ENCODE measurements around the gene SLC1A2. TPM values are rescaled to one million over a fixed set of nuclear protein-coding genes. Genes with fewer than 3 reads are reported as not detected.

The SLC1A2 gene
- total and polyA plus RNA-seq, 2 experiments from 2014 or later, result 0.70 to 2.8 TPM

GRCh38 chr11:35259529-35259928 lies 159.8 kb downstream of the SLC1A2 start (continued):
- TF ChIP-seq, protein P1, sequence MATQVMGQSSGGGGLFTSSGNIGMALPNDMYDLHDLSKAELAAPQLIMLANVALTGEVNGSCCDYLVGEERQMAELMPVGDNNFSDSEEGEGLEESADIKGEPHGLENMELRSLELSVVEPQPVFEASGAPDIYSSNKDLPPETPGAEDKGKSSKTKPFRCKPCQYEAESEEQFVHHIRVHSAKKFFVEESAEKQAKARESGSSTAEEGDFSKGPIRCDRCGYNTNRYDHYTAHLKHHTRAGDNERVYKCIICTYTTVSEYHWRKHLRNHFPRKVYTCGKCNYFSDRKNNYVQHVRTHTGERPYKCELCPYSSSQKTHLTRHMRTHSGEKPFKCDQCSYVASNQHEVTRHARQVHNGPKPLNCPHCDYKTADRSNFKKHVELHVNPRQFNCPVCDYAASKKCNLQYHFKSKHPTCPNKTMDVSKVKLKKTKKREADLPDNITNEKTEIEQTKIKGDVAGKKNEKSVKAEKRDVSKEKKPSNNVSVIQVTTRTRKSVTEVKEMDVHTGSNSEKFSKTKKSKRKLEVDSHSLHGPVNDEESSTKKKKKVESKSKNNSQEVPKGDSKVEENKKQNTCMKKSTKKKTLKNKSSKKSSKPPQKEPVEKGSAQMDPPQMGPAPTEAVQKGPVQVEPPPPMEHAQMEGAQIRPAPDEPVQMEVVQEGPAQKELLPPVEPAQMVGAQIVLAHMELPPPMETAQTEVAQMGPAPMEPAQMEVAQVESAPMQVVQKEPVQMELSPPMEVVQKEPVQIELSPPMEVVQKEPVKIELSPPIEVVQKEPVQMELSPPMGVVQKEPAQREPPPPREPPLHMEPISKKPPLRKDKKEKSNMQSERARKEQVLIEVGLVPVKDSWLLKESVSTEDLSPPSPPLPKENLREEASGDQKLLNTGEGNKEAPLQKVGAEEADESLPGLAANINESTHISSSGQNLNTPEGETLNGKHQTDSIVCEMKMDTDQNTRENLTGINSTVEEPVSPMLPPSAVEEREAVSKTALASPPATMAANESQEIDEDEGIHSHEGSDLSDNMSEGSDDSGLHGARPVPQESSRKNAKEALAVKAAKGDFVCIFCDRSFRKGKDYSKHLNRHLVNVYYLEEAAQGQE (IDR thresholded peaks at IDR 0.05; ENCODE audit: unreplicated experiment), result no peak
- TF ChIP-seq EZH2phosphoT487 (IDR thresholded peaks at IDR 0.05; ENCODE audit: unreplicated experiment) (no peak), POLR2AphosphoS5 (IDR thresholded peaks at IDR 0.05; ENCODE audit: low read depth) (no peak)

GRCh38 chr11:35257281-35257680 lies 162.1 kb downstream of the SLC1A2 start:
- Histone ChIP-seq H3K9me2 (ENCODE audit: insufficient read depth) (peaks cover 6% of the 10 kb centered on the region; the same call in 1 of the 2 replicates), H3K4me3 (no peak overlapping the region), H4K20me1 (replicated peaks; ENCODE audit: insufficient read depth) (no peaks in the 10 kb centered on the region), H3F3A (replicated peaks; ENCODE audit: low read depth) (no peaks in the 10 kb centered on the region), H3K4me1 (ENCODE audit: insufficient read depth) (no peaks in the 10 kb centered on the region), H3K79me2 (replicated peaks; ENCODE audit: insufficient read depth) (no peaks in the 10 kb centered on the region), H3K27me3 (ENCODE audit: insufficient read depth) (no peaks in the 10 kb centered on the region), H3K27ac (ENCODE audit: low read depth) (no peak overlapping the region), H2AFZ (no peak overlapping the region), H3K4me2 (no peak overlapping the region), H3K36me3 (ENCODE audit: insufficient read depth) (no peaks in the 10 kb centered on the region)
- DNase-seq (ENCODE audit: low spot score) (no peak), ATAC-seq (no peak)
- no peak overlapping the region for H3K4me3 Mint-ChIP-seq
- H3K4me1 Mint-ChIP-seq, result no peaks in the 10 kb centered on the region
- H3K27me3 Mint-ChIP-seq (ENCODE audit: insufficient read depth, low read depth, poor library complexity), result no peaks in the 10 kb centered on the region
- no peak overlapping the region for H3K27ac Mint-ChIP-seq
- H3K36me3 Mint-ChIP-seq (ENCODE audit: low read depth), result no peaks in the 10 kb centered on the region
- H3K9me3 Mint-ChIP-seq, result no peaks in the 10 kb centered on the region
- TF ChIP-seq, protein P1 (IDR thresholded peaks at IDR 0.05; ENCODE audit: unreplicated experiment), result no peak
- TF ChIP-seq, protein P2, sequence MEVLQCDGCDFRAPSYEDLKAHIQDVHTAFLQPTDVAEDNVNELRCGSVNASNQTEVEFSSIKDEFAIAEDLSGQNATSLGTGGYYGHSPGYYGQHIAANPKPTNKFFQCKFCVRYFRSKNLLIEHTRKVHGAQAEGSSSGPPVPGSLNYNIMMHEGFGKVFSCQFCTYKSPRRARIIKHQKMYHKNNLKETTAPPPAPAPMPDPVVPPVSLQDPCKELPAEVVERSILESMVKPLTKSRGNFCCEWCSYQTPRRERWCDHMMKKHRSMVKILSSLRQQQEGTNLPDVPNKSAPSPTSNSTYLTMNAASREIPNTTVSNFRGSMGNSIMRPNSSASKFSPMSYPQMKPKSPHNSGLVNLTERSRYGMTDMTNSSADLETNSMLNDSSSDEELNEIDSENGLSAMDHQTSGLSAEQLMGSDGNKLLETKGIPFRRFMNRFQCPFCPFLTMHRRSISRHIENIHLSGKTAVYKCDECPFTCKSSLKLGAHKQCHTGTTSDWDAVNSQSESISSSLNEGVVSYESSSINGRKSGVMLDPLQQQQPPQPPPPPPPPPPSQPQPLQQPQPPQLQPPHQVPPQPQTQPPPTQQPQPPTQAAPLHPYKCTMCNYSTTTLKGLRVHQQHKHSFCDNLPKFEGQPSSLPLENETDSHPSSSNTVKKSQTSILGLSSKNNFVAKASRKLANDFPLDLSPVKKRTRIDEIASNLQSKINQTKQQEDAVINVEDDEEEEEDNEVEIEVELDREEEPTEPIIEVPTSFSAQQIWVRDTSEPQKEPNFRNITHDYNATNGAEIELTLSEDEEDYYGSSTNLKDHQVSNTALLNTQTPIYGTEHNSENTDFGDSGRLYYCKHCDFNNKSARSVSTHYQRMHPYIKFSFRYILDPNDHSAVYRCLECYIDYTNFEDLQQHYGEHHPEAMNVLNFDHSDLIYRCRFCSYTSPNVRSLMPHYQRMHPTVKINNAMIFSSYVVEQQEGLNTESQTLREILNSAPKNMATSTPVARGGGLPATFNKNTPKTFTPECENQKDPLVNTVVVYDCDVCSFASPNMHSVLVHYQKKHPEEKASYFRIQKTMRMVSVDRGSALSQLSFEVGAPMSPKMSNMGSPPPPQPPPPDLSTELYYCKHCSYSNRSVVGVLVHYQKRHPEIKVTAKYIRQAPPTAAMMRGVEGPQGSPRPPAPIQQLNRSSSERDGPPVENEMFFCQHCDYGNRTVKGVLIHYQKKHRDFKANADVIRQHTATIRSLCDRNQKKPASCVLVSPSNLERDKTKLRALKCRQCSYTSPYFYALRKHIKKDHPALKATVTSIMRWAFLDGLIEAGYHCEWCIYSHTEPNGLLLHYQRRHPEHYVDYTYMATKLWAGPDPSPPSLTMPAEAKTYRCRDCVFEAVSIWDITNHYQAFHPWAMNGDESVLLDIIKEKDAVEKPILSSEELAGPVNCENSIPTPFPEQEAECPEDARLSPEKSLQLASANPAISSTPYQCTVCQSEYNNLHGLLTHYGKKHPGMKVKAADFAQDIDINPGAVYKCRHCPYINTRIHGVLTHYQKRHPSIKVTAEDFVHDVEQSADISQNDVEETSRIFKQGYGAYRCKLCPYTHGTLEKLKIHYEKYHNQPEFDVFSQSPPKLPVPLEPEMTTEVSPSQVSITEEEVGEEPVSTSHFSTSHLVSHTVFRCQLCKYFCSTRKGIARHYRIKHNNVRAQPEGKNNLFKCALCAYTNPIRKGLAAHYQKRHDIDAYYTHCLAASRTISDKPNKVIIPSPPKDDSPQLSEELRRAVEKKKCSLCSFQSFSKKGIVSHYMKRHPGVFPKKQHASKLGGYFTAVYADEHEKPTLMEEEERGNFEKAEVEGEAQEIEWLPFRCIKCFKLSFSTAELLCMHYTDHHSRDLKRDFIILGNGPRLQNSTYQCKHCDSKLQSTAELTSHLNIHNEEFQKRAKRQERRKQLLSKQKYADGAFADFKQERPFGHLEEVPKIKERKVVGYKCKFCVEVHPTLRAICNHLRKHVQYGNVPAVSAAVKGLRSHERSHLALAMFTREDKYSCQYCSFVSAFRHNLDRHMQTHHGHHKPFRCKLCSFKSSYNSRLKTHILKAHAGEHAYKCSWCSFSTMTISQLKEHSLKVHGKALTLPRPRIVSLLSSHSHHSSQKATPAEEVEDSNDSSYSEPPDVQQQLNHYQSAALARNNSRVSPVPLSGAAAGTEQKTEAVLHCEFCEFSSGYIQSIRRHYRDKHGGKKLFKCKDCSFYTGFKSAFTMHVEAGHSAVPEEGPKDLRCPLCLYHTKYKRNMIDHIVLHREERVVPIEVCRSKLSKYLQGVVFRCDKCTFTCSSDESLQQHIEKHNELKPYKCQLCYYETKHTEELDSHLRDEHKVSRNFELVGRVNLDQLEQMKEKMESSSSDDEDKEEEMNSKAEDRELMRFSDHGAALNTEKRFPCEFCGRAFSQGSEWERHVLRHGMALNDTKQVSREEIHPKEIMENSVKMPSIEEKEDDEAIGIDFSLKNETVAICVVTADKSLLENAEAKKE (CRISPR knock-in tag; IDR thresholded peaks at IDR 0.05), result no peak
- TF ChIP-seq NANOG (IDR thresholded peaks at IDR 0.05; ENCODE audit: borderline replicate concordance) (no peak), JUNB (IDR thresholded peaks at IDR 0.05; ENCODE audit: unreplicated experiment) (no peak), CREB1 (CRISPR knock-in tag; IDR thresholded peaks at IDR 0.05; ENCODE audit: low read depth) (no peak), POLR2AphosphoS5 (IDR thresholded peaks at IDR 0.05; ENCODE audit: low read depth) (no peak), ZNF114 (CRISPR knock-in tag; IDR thresholded peaks at IDR 0.05) (no peak)
- TF ChIP-seq, protein P3, sequence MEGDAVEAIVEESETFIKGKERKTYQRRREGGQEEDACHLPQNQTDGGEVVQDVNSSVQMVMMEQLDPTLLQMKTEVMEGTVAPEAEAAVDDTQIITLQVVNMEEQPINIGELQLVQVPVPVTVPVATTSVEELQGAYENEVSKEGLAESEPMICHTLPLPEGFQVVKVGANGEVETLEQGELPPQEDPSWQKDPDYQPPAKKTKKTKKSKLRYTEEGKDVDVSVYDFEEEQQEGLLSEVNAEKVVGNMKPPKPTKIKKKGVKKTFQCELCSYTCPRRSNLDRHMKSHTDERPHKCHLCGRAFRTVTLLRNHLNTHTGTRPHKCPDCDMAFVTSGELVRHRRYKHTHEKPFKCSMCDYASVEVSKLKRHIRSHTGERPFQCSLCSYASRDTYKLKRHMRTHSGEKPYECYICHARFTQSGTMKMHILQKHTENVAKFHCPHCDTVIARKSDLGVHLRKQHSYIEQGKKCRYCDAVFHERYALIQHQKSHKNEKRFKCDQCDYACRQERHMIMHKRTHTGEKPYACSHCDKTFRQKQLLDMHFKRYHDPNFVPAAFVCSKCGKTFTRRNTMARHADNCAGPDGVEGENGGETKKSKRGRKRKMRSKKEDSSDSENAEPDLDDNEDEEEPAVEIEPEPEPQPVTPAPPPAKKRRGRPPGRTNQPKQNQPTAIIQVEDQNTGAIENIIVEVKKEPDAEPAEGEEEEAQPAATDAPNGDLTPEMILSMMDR (conservative IDR thresholded peaks at IDR 0.05; ENCODE audit: low read depth in 2 of 2), result no peak

Measured in GM23338 (cell line).